ENCODE measurements around the gene TAS1R2.

TAS1R2 gene

DNA sequence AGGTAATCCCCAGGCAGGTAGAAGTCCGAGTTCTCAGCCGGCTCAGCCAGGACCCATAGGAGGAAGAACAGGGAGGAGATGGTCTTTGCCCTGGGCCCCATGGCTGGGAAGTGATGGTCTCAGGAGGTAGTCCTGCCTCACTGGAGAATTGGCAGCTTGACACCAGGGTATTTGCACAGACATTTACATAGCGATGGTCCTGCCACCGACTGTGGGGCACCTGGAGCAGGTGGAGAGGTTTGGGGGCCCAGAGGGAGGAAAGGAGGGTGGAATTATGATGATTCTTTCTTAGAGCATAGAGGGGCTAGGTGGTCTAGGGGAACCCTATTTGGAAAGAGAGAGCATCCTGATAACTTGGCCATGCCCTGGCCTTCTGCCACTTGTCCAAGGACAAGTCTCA, at the start of gene TAS1R2:
Gene TAS1R2 (minus strand): TSS at position 101 of the 400 bp plus-strand sequence. CDS start 0 bp downstream, at position 101.
- H3K4me3 Mint-ChIP-seq = no peak within 1 kb of the TSS
- no peak within 1 kb of the TSS for H3K27ac Mint-ChIP-seq (ENCODE audit: low read depth)
- H3K36me3 Mint-ChIP-seq (ENCODE audit: insufficient read depth) = peaks cover 1% of the 10 kb centered on the region
- peaks cover 14% of the 10 kb centered on the region for H3K27me3 Mint-ChIP-seq
- DNase-seq (ENCODE audit: low spot score in 2 of 2) = no peak
- no peaks in the 10 kb centered on the region for H3K9me3 Mint-ChIP-seq
- ATAC-seq (replicated peaks; ENCODE audit: extremely low read depth, poor library complexity, severe bottlenecking) = no peak
- H3K4me1 Mint-ChIP-seq = no peaks in the 10 kb centered on the region

DNA sequence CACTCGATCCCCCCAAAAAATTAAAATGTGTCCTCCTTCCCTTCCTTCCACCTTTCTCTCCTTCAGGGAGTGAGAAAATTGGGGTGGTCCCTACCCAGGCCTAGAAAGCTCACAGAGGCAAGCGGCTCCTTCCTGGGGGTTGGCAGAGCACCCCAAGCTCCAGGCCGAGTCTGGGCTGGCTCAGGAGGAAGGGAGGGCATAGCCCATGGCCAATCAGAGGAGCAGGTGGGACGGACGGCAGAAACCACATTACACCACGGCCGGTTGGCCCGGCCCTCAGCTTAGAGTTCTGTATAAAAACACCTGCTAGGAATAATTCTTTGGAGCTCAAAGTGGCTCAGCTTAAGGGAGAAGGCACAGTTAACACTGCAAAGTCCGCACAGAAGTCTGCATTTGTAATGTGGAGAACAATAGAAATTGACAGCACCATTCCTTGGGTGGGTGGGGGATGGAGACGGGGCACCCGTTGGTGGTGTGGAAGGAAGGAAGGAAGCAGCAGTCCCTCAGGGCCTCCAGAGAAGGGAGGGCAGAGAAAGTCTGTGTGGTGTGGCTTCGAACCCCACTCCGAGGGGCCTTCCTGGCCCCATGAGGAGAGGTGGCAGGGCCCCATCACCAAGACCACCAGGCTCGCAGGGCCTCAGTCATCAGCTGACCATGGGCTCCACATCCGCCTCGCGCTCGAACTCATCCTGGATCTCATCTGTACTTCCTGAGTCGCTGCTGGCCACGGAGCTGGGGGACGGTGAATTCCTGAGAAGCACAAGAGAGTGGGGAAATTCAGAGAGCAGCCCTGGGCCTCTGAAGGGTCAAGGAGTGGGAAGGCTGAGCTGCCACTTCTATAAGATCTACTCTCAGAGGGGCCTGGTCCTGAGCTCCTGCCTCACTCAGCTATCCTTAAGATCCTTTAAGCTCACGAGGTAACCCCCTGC, 48.7 kb upstream of the TAS1R2 start:
- Mint-ChIP-seq H3K27me3 (no peaks in the 10 kb centered on the region), H3K4me1 (peaks cover 20% of the 10 kb centered on the region), H3K27ac (ENCODE audit: low read depth) (peak overlapping the region; percentile 71), H3K9me3 (no peaks in the 10 kb centered on the region), H3K36me3 (ENCODE audit: insufficient read depth) (peaks cover 42% of the 10 kb centered on the region), H3K4me3 (no peak overlapping the region)
- ATAC-seq (replicated peaks; ENCODE audit: extremely low read depth, poor library complexity, severe bottlenecking) (no peak), DNase-seq (ENCODE audit: low spot score in 2 of 2) (no peak)

DNA sequence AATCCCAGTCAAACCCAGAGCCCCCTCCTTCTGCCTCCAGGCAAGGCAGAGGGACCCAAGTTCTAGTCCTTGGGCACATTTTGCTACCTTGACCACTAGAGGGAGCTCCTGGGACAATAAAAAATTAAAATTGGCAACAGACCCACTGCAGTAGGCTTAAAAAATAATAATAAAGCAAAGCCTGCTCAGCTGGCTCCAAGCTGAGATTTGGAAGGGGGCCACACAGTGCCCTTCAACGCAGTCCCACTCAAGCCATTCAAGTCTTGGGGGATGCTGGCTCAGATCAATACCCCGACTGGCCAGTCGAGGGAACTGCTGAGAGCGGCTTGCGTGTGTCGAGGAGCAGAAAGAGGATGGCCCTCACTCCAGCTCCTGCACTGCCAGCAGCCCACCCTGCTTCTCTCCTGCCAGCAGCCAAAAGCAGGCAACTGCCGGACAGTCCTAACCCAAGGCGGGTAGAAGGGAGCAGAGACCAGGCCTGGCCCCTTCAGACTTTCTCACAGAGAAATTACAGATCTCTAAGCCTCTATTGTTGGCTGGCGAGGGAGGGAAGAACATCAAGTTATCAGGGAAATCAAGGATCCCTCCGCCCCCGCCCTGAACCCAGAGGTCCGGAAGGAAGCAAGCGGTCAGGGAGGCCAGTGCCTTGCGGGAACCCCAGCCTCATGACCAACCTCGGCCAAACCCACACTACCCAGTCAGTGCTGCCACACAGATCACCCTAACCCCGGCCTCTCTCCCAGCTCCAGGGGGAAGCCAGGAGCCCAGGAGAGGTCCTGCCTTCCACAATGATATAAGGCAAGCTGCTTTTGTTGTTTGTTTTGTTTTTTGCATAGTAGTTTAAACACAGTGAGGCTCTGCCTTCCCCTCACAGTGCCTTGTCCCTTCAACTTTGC, 47.8 kb upstream of the TAS1R2 start:
- H3K27ac Mint-ChIP-seq (ENCODE audit: low read depth) = peak overlapping the region; percentile 51
- peaks cover 23% of the 10 kb centered on the region for H3K4me1 Mint-ChIP-seq
- H3K27me3 Mint-ChIP-seq = no peaks in the 10 kb centered on the region
- no peak for ATAC-seq (replicated peaks; ENCODE audit: extremely low read depth, poor library complexity, severe bottlenecking)
- no peak overlapping the region for H3K4me3 Mint-ChIP-seq
- H3K36me3 Mint-ChIP-seq (ENCODE audit: insufficient read depth) = peaks cover 39% of the 10 kb centered on the region
- peak; percentile 57 to 63 for DNase-seq (ENCODE audit: low spot score in 2 of 2)
- no peaks in the 10 kb centered on the region for H3K9me3 Mint-ChIP-seq

DNA sequence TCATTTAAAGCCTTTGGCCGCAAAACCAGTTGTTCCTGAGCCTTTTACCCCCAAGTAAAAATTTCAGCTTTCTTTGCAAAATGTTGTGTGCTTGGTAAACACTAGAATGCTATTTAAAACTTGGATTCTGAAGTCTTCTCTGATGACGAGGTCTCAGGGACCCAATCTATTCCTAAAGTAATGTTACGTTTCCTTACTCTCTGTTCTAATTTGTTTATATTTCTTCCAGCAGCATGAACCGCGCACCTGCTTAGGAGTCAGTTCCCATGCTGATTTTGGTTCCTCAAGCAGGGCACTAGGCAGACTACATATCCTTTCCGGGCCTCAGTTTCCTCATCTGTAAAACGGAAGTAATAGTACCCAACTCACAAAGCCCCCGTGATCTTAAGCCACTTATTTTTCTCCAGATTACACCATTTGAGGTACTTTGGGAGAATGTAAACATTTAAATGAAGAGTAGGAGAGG, 43.9 kb upstream of the TAS1R2 start:
- Mint-ChIP-seq H3K36me3 (ENCODE audit: insufficient read depth) (peaks cover 21% of the 10 kb centered on the region), H3K27me3 (no peaks in the 10 kb centered on the region), H3K9me3 (no peaks in the 10 kb centered on the region), H3K27ac (ENCODE audit: low read depth) (peak overlapping the region; percentile 81), H3K4me1 (peaks cover 32% of the 10 kb centered on the region), H3K4me3 (peak overlapping the region; percentile 95)
- no peak for DNase-seq (ENCODE audit: low spot score in 2 of 2)
- ATAC-seq (replicated peaks; ENCODE audit: extremely low read depth, poor library complexity, severe bottlenecking) = no peak

DNA sequence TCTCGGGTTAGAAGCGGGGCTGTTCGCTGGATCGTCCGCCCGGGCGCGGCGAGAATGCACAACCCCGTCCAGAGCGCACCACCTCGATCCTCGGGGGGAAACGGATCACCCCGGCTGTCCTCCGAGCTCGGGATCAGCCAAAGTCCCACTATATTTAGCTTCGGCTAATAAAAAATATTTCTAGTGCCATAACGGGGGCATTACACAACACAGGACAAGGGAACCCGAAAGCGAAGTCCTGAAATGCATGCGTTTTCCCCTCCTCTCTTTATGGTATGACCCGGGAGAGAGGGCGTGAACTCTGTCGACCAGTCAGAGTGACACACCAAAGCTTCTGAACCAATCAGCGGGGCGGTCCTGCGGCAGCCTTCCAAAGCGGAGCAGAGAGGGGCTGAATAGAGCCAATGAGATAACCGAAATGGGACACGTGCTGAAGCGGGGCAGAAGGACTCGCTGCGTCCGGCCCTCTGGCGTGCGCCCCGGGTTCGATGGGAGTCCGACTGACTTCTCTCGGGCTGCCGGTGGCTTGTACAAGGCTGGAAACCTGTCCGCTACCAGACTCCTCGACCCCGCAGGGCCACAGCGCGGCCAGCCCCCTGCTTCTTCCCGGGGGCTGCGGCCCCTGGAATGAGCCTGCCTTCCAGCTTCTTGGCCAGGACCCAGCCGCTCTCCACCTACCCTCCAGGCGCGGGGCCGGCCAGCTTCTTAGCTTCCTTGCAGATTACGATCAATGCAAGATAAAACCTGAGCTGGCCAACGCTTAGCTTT, 43.2 kb upstream of the TAS1R2 start, which contains the start of gene ALDH4A1:
Gene ALDH4A1 (minus strand): TSS at position 33 of the 768 bp plus-strand sequence. CDS start 32 bp downstream, at position 1.
- Mint-ChIP-seq H3K4me3 (peak within 1 kb of the TSS; percentile 95), H3K4me1 (peaks cover 29% of the 10 kb centered on the region), H3K27me3 (no peaks in the 10 kb centered on the region), H3K9me3 (no peaks in the 10 kb centered on the region), H3K36me3 (ENCODE audit: insufficient read depth) (peaks cover 21% of the 10 kb centered on the region), H3K27ac (ENCODE audit: low read depth) (peak within 1 kb of the TSS; percentile 81)
- peak; percentile 78 to 88 for DNase-seq (ENCODE audit: low spot score in 2 of 2)
- ATAC-seq (replicated peaks; ENCODE audit: extremely low read depth, poor library complexity, severe bottlenecking) = peak; percentile 100

DNA sequence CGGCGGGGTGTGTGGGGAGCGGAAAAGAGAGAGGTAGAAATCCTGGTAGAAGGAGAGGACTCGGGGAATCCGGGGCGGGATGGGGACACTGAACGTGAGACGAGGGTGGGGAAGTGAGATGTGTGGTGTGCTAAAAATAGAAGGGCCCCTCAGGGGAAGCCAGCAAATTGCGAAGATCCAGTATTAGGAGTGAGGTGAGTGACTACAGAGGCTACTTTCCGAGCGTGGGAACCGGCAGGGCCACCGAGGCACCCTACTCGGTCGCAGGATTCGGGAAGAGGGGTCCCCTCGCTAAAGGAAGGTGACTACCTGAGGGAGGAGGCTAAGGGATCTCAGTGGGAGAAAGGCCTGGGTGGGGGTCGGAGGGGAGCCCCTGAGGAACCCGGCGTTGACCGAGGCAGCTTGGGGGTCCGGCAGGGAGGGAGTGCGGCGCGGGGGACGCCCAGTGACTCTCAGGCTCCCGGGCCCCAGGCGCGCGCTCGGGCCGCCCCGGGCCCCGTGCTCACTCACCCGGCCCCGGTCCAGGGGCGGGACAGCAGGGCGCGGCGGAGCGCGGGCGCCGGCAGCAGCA, 42.6 kb upstream of the TAS1R2 start:
- no peak for ATAC-seq (replicated peaks; ENCODE audit: extremely low read depth, poor library complexity, severe bottlenecking)
- Mint-ChIP-seq H3K27me3 (no peaks in the 10 kb centered on the region), H3K27ac (ENCODE audit: low read depth) (peak overlapping the region; percentile 81), H3K9me3 (no peaks in the 10 kb centered on the region), H3K4me3 (peak overlapping the region; percentile 95), H3K36me3 (ENCODE audit: insufficient read depth) (peaks cover 18% of the 10 kb centered on the region), H3K4me1 (peaks cover 27% of the 10 kb centered on the region)
- no peak for DNase-seq (ENCODE audit: low spot score in 2 of 2)

DNA sequence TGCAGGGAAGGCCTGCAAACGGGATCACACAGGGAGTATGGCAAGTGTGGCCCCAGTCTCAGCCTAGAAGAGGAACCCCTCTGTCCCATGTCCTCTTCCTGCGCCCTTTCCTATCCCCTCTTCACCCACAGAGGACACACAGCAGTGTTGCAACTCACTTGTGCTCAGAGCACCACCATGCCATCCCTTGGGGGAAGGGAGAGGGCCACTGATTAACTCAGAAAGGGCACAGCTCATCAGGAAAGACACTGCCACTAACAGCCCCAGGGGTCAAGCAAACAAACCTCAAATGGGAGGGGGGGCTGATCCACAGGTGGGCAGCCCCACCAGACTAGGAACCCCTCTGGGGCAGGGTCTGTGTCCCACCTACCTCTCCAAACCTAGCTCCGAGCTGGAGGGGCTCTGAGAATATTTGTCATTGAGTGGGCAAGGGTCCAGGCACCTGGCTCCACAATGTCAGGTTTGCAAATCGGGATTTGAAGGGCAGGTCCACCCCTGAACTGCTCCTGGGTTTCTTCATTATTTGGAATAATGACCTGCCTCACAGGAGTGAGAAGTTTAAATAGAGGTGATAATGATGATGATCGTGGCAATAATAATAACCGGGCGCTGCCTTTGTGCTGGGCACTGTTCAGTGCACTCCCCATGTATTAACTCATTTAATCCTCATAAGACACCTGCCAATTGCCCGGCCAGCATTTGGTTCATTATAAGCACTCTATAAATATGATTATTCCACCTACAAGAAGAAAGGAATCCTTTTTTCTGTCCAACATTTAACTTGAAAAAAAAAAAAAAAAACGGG, 41.9 kb upstream of the TAS1R2 start:
- peaks cover 22% of the 10 kb centered on the region for H3K4me1 Mint-ChIP-seq
- H3K9me3 Mint-ChIP-seq = no peaks in the 10 kb centered on the region
- no peaks in the 10 kb centered on the region for H3K27me3 Mint-ChIP-seq
- peak overlapping the region; percentile 81 for H3K27ac Mint-ChIP-seq (ENCODE audit: low read depth)
- peak overlapping the region; percentile 95 for H3K4me3 Mint-ChIP-seq
- ATAC-seq (replicated peaks; ENCODE audit: extremely low read depth, poor library complexity, severe bottlenecking) (no peak), DNase-seq (ENCODE audit: low spot score in 2 of 2) (no peak)
- H3K36me3 Mint-ChIP-seq (ENCODE audit: insufficient read depth) = peaks cover 17% of the 10 kb centered on the region

DNA sequence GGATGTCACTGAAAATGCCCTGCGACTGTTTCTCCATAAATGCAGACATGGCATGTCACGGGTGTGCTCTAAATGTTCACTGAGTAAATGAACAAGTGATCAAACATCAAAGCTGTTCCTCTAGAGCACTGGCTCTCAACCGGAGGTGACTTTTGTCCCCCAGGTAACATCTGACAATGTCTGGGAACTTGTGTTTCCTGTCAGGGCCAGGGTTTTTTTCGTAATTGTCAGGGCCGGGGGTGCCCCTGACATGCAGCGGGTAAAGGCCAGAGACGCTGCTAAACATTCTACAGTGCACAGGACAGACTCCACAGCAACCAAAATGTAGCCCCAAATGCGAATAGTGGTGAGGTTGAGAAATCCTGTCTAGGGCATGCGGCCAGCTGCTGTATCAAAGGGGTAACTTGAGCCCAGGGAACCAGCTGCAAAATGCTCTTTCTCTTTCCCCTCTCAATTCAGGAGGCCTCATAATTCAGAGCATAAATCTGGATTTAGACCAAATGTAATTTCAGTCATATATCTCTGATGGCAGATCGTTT, 40.9 kb upstream of the TAS1R2 start:
- Mint-ChIP-seq H3K36me3 (ENCODE audit: insufficient read depth) (peaks cover 15% of the 10 kb centered on the region), H3K4me1 (peaks cover 22% of the 10 kb centered on the region), H3K27me3 (no peaks in the 10 kb centered on the region), H3K4me3 (no peak overlapping the region), H3K9me3 (no peaks in the 10 kb centered on the region), H3K27ac (ENCODE audit: low read depth) (no peak overlapping the region)
- ATAC-seq (replicated peaks; ENCODE audit: extremely low read depth, poor library complexity, severe bottlenecking) (no peak), DNase-seq (ENCODE audit: low spot score in 2 of 2) (no peak)

DNA sequence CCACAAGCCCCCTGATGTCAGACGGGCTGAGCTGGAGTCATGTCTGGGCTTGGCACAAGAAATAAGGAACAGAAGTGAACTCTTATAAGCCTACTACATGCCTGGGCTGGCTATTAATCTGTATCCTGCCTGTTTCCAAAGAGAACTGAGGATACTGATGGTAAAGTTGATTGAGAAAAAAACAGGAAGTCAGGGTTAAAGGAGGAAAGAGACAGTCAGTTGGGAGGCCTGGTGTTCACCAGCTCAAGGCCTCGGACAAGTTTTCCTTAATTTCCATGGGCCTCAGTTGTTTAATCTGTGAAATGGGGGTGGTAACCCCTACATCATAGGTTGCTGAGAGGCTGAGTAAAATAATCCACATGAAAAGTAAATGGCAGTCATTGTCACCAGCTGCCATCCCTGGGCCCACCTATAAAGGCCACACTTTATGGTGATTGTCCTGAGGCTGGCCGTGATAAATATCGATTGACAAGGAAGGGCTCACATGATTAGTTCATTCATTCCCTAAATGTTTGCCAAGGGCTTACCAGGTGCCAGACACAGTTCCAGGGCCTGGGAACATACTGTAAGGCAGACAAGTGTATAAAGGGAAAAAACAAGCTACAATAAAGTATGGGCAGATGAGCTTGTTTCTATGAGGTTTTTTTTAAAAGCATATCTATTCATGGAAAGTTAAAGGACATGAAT, 40.0 kb upstream of the TAS1R2 start:
- DNase-seq (ENCODE audit: low spot score in 2 of 2) (no peak), ATAC-seq (replicated peaks; ENCODE audit: extremely low read depth, poor library complexity, severe bottlenecking) (no peak)
- Mint-ChIP-seq H3K4me3 (no peak overlapping the region), H3K27me3 (no peaks in the 10 kb centered on the region), H3K36me3 (ENCODE audit: insufficient read depth) (peaks cover 12% of the 10 kb centered on the region), H3K4me1 (peaks cover 22% of the 10 kb centered on the region), H3K9me3 (no peaks in the 10 kb centered on the region), H3K27ac (ENCODE audit: low read depth) (no peak overlapping the region)

DNA sequence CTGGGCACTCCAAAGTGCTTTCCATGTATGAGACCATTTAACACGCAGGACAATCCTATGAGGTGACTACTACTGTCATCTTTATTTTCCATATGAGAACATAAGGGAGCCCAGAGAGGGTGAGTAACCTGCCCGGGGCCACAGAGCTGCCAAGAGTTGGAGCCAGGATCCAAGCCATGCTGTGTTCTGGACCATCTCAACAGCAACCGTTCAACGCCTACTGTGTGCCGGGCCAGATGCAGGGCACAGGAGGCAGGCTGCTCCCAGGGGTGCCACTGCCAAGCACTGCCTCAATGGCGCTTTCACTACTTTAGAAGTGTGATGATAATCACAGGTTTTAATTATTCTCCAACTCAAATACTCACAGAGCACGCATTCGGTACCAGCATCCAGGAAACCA, 39.1 kb upstream of the TAS1R2 start:
- H3K27me3 Mint-ChIP-seq = no peaks in the 10 kb centered on the region

More for the DNA sequence above, 39.1 kb upstream of the TAS1R2 start:
- H3K9me3 Mint-ChIP-seq = no peaks in the 10 kb centered on the region
- H3K4me1 Mint-ChIP-seq = peaks cover 21% of the 10 kb centered on the region
- no peak overlapping the region for H3K27ac Mint-ChIP-seq (ENCODE audit: low read depth)
- H3K36me3 Mint-ChIP-seq (ENCODE audit: insufficient read depth) = peaks cover 9% of the 10 kb centered on the region
- DNase-seq (ENCODE audit: low spot score in 2 of 2) = no peak
- no peak overlapping the region for H3K4me3 Mint-ChIP-seq
- ATAC-seq (replicated peaks; ENCODE audit: extremely low read depth, poor library complexity, severe bottlenecking) = no peak

Data from central memory CD8-positive, alpha-beta T cell (primary cell).